ENCODE measurements around the gene ERI3. TPM values are rescaled to one million over a fixed set of nuclear protein-coding genes. Genes with fewer than 3 reads are reported as not detected.

ERI3 gene
- total and polyA plus RNA-seq, 9 of the 15 experiments (the other 6 are each of a cell fraction or from before 2014, with no cell fraction given), result 47.8 to 93.4 (median 67.2) TPM

GRCh38 chr1:44263568-44264450 lies 91.2 kb downstream of the ERI3 start (continued):
- TF ChIP-seq, protein P1, sequence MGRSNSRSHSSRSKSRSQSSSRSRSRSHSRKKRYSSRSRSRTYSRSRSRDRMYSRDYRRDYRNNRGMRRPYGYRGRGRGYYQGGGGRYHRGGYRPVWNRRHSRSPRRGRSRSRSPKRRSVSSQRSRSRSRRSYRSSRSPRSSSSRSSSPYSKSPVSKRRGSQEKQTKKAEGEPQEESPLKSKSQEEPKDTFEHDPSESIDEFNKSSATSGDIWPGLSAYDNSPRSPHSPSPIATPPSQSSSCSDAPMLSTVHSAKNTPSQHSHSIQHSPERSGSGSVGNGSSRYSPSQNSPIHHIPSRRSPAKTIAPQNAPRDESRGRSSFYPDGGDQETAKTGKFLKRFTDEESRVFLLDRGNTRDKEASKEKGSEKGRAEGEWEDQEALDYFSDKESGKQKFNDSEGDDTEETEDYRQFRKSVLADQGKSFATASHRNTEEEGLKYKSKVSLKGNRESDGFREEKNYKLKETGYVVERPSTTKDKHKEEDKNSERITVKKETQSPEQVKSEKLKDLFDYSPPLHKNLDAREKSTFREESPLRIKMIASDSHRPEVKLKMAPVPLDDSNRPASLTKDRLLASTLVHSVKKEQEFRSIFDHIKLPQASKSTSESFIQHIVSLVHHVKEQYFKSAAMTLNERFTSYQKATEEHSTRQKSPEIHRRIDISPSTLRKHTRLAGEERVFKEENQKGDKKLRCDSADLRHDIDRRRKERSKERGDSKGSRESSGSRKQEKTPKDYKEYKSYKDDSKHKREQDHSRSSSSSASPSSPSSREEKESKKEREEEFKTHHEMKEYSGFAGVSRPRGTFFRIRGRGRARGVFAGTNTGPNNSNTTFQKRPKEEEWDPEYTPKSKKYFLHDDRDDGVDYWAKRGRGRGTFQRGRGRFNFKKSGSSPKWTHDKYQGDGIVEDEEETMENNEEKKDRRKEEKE (IDR thresholded peaks at IDR 0.05; ENCODE audit: borderline replicate concordance in 1 of 2, control insufficient read depth in 1 of 2, low read depth in 2 of 2, low read length in 1 of 2), result no peak
- TF ChIP-seq PCBP2 (IDR thresholded peaks at IDR 0.05; ENCODE audit: low read depth, low read length, poor library complexity, severe bottlenecking), result no peak
- no peak for TF ChIP-seq ZFP1 (CRISPR knock-in tag; IDR thresholded peaks at IDR 0.05)
- TF ChIP-seq RHOXF2B (CRISPR knock-in tag; conservative IDR thresholded peaks at IDR 0.05), result no peak
- no peak for TF ChIP-seq HOXB6 (CRISPR knock-in tag; IDR thresholded peaks at IDR 0.05; ENCODE audit: borderline replicate concordance)
- no peak for TF ChIP-seq SMAD4 (CRISPR knock-in tag; conservative IDR thresholded peaks at IDR 0.05)
- TF ChIP-seq RAD51 (IDR thresholded peaks at IDR 0.05; ENCODE audit: borderline replicate concordance, low read depth), result no peak
- no peak for TF ChIP-seq CXXC5 (CRISPR knock-in tag; IDR thresholded peaks at IDR 0.05)
